HepG2 (cell line): ENCODE results near the gene ADCY9. TPM values are rescaled to one million over a fixed set of nuclear protein-coding genes. Genes with fewer than 3 reads are reported as not detected.

Experiments used
- CEBPB ChIP-seq: IDR thresholded peaks from 2 replicates; pipeline ENCODE4 v1.6.1; 2011; ENCODE audit warnings: low read depth, low read length, improper control_type of control experiment, borderline replicate concordance
- GABPB1 ChIP-seq: IDR thresholded peaks from 2 replicates; pipeline ENCODE4 v1.6.1; 2016; ENCODE audit warnings: mild to moderate bottlenecking, missing genetic modification reagents, moderate library complexity, missing compliant biosample characterization
- HNRNPK ChIP-seq: fragments of 200-400 bp; formaldehyde crosslinking; IDR thresholded peaks from 2 replicates; pipeline ENCODE4 v1.6.1; 2018; ENCODE audit warnings: low read length, low read depth, moderate library complexity, mild to moderate bottlenecking; ENCODE audit not compliant: poor library complexity, severe bottlenecking
- NFYC ChIP-seq: IDR thresholded peaks from 2 replicates; pipeline ENCODE4 v1.6.1; 2016; ENCODE audit warnings: missing genetic modification reagents, missing compliant biosample characterization
- PAWR ChIP-seq: sonication (generic); formaldehyde crosslinking; IDR thresholded peaks from 2 replicates; pipeline ENCODE4 v1.4.0; 2020; ENCODE audit warnings: missing genetic modification reagents, mild to moderate bottlenecking, borderline replicate concordance
- RBM39 ChIP-seq: fragments of 200-400 bp; formaldehyde crosslinking; IDR thresholded peaks from one replicate; pipeline ENCODE4 v1.6.1; 2018; ENCODE audit warnings: antibody characterized with exemption, mild to moderate bottlenecking, low read depth, low read length; ENCODE audit not compliant: poor library complexity, severe bottlenecking
- TMF1 ChIP-seq: sonication (generic); formaldehyde crosslinking; IDR thresholded peaks from 2 replicates; pipeline ENCODE4 v1.8.1; 2022; ENCODE audit warnings: low read depth, missing genetic modification reagents
- ZFP36 ChIP-seq: fragments of 150-350 bp; IDR thresholded peaks from 2 replicates; pipeline ENCODE4 v1.6.1; 2018; ENCODE audit warnings: borderline replicate concordance, low read length, low read depth; ENCODE audit not compliant: partially characterized antibody
- ZMYM4 ChIP-seq: sonication (generic); formaldehyde crosslinking; IDR thresholded peaks from 2 replicates; pipeline ENCODE4 v1.8.1; 2023; ENCODE audit warnings: mild to moderate bottlenecking, missing genetic modification reagents
- ZNF121 ChIP-seq: sonication (generic); formaldehyde crosslinking; IDR thresholded peaks from 2 replicates; pipeline ENCODE4 v1.5.0; 2020; ENCODE audit warnings: mild to moderate bottlenecking, missing genetic modification reagents
- ZNF335 ChIP-seq: sonication (generic); formaldehyde crosslinking; IDR thresholded peaks from 2 replicates; pipeline ENCODE4 v1.4.0; 2020; ENCODE audit warnings: missing genetic modification reagents
- ZNF367 ChIP-seq: sonication (generic); formaldehyde crosslinking; IDR thresholded peaks from 2 replicates; pipeline ENCODE4 v1.4.0; 2020; ENCODE audit warnings: missing genetic modification reagents, borderline replicate concordance
- ZNF431 ChIP-seq: sonication (generic); formaldehyde crosslinking; IDR thresholded peaks from 2 replicates; pipeline ENCODE4 v1.9.0; 2022; ENCODE audit warnings: missing genetic modification reagents, low read depth, mild to moderate bottlenecking, borderline replicate concordance
- polyA plus RNA-seq, 8 experiments: library from polyadenylated mRNA; depleted of rRNA in 3 of 8; stranded (reverse) in 7 of 8; unstranded in 1 of 8; fragments of >200 nt; fragmentation: Illumina TruSeq in 4 of 8; extraction: Trizol in 4 of 8; gene quantifications; 2 replicates each; pipeline versions ENCODE4 v1.2.1 to v1.2.3, GENCODE V29; 2011 to 2016; ENCODE audit warnings: low read depth in 4 of 8, missing spikeins in 1 of 8, mixed read lengths in 1 of 8; ENCODE audit not compliant: insufficient read depth in 1 of 8
- total RNA-seq, 5 experiments: library from RNA; depleted of rRNA; stranded (reverse); fragments of >200 nt; fragmentation: Illumina TruSeq; extraction: Trizol; gene quantifications; 2 replicates each; pipeline ENCODE4 v1.2.3, GENCODE V29; 2016; ENCODE audit warnings: low read depth in 1 of 5
- TF ChIP-seq, protein P1 (sequence below): sonication (generic); formaldehyde crosslinking; IDR thresholded peaks from 2 replicates; pipeline ENCODE4 v1.5.0; 2020; ENCODE audit warnings: mild to moderate bottlenecking, missing genetic modification reagents
- TF ChIP-seq, protein P2 (sequence below): sonication (generic); formaldehyde crosslinking; IDR thresholded peaks from 2 replicates; pipeline ENCODE4 v1.5.0; 2020; ENCODE audit warnings: missing genetic modification reagents
- TF ChIP-seq, protein P3 (sequence below): sonication (generic); formaldehyde crosslinking; IDR thresholded peaks from 2 replicates; pipeline ENCODE4 v1.5.0; 2020; ENCODE audit warnings: missing genetic modification reagents, mild to moderate bottlenecking, borderline replicate concordance
- TF ChIP-seq, protein P4 (sequence below): sonication (generic); formaldehyde crosslinking; IDR thresholded peaks from 2 replicates; pipeline ENCODE4 v1.5.0; 2020; ENCODE audit warnings: missing genetic modification reagents, mild to moderate bottlenecking, borderline replicate concordance
- TF ChIP-seq, protein P5 (sequence below): IDR thresholded peaks from 2 replicates; pipeline ENCODE4 v1.6.1; 2016; ENCODE audit warnings: low read depth, borderline replicate concordance
- TF ChIP-seq, protein P6 (sequence below): IDR thresholded peaks from 2 replicates; pipeline ENCODE4 v1.6.1; 2016

Gene ADCY9
- total and polyA plus RNA-seq, 2 of the 13 experiments (the other 11 are each of a cell fraction or from before 2014, with no cell fraction given) = 11.2 to 13.9 TPM

DNA sequence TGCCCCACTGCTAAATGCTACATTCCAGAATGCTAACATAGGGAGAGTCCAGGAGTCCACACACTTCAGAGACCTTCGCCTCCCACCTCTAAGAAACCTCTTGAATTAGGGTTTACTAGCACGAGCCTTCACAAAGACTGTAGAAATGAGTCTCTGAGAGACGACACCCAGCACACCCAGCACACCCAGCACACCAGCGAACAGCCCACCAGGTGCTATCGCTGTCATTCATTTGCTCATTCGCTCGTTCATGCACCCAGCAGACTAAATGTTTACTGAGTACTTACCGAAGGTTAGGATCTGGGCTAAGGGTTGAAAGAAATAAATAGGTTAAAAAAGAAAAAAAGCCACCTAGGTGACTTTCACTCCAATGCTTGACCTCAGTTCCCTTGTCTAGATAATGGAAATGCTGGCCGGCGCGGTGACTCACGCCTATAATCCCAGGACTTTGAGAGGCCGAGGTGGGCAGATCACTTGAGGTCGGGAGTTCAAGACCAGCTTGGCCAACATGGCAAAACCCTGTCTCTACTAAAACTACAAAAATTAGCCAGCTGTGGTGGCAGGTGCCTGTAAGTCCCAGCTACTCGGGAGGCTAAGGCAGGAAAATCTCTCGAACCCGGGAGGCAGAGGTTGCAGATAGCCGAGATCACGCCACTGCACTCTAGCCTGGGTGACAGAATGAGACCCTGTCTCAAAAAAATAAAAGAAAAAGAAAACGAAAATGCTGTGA lies 100.8 kb downstream of the ADCY9 start (continued):
- TF ChIP-seq ZNF335 (CRISPR knock-in tag) = no peak
- TF ChIP-seq ZNF367 (CRISPR knock-in tag) = no peak
- TF ChIP-seq, protein P1, sequence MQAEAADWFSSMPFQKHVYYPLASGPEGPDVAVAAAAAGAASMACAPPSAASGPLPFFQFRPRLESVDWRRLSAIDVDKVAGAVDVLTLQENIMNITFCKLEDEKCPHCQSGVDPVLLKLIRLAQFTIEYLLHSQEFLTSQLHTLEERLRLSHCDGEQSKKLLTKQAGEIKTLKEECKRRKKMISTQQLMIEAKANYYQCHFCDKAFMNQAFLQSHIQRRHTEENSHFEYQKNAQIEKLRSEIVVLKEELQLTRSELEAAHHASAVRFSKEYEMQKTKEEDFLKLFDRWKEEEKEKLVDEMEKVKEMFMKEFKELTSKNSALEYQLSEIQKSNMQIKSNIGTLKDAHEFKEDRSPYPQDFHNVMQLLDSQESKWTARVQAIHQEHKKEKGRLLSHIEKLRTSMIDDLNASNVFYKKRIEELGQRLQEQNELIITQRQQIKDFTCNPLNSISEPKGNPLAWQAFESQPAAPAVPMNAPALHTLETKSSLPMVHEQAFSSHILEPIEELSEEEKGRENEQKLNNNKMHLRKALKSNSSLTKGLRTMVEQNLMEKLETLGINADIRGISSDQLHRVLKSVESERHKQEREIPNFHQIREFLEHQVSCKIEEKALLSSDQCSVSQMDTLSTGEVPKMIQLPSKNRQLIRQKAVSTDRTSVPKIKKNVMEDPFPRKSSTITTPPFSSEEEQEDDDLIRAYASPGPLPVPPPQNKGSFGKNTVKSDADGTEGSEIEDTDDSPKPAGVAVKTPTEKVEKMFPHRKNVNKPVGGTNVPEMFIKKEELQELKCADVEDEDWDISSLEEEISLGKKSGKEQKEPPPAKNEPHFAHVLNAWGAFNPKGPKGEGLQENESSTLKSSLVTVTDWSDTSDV = no peak
- TF ChIP-seq ZFP36 = no peak
- no peak for TF ChIP-seq NFYC (CRISPR knock-in tag)
- TF ChIP-seq TMF1 = no peak
- no peak for TF ChIP-seq PAWR (CRISPR knock-in tag)
- TF ChIP-seq, protein P2, sequence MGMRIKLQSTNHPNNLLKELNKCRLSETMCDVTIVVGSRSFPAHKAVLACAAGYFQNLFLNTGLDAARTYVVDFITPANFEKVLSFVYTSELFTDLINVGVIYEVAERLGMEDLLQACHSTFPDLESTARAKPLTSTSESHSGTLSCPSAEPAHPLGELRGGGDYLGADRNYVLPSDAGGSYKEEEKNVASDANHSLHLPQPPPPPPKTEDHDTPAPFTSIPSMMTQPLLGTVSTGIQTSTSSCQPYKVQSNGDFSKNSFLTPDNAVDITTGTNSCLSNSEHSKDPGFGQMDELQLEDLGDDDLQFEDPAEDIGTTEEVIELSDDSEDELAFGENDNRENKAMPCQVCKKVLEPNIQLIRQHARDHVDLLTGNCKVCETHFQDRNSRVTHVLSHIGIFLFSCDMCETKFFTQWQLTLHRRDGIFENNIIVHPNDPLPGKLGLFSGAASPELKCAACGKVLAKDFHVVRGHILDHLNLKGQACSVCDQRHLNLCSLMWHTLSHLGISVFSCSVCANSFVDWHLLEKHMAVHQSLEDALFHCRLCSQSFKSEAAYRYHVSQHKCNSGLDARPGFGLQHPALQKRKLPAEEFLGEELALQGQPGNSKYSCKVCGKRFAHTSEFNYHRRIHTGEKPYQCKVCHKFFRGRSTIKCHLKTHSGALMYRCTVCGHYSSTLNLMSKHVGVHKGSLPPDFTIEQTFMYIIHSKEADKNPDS (CRISPR knock-in tag) = no peak
- peak; percentile 65; the same call in 1 of the 2 replicates for TF ChIP-seq ZMYM4
- TF ChIP-seq, protein P3, sequence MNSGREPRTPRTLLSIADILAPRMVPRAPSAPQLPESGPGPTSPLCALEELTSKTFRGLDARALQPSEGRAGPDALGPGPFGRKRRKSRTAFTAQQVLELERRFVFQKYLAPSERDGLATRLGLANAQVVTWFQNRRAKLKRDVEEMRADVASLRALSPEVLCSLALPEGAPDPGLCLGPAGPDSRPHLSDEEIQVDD (CRISPR knock-in tag) = no peak
- 0 out of 2 replicates have a peak, but pooled peaks have one; percentile 28 for TF ChIP-seq ZNF121
- TF ChIP-seq RBM39 = no peak
- no peak for TF ChIP-seq HNRNPK
- TF ChIP-seq ZNF431 (CRISPR knock-in tag) = no peak
- TF ChIP-seq, protein P4, sequence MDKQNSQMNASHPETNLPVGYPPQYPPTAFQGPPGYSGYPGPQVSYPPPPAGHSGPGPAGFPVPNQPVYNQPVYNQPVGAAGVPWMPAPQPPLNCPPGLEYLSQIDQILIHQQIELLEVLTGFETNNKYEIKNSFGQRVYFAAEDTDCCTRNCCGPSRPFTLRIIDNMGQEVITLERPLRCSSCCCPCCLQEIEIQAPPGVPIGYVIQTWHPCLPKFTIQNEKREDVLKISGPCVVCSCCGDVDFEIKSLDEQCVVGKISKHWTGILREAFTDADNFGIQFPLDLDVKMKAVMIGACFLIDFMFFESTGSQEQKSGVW = no peak
- TF ChIP-seq, protein P5, sequence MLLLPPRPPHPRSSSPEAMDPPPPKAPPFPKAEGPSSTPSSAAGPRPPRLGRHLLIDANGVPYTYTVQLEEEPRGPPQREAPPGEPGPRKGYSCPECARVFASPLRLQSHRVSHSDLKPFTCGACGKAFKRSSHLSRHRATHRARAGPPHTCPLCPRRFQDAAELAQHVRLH (CRISPR knock-in tag) = no peak
- no peak for TF ChIP-seq GABPB1 (CRISPR knock-in tag)
- no peak for TF ChIP-seq CEBPB
- TF ChIP-seq, protein P6, sequence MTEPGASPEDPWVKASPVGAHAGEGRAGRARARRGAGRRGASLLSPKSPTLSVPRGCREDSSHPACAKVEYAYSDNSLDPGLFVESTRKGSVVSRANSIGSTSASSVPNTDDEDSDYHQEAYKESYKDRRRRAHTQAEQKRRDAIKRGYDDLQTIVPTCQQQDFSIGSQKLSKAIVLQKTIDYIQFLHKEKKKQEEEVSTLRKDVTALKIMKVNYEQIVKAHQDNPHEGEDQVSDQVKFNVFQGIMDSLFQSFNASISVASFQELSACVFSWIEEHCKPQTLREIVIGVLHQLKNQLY (CRISPR knock-in tag) = no peak
